HCT116 (cell line): ENCODE results near the gene PPIC.

Experiments used
- EZH2 ChIP-seq: fragments of 200-600 bp; sonication (generic); IDR thresholded peaks from 2 replicates; pipeline ENCODE4 v1.6.1; 2017; ENCODE audit warnings: antibody characterized with exemption, mixed run types
- POLR2A ChIP-seq: IDR thresholded peaks from 2 replicates; pipeline ENCODE4 v1.7.0; 2011; ENCODE audit warnings: borderline replicate concordance; ENCODE audit not compliant: insufficient read depth, insufficient read length; ENCODE audit errors: extremely low read depth
- POLR2AphosphoS5 ChIP-seq: IDR thresholded peaks from 2 replicates; pipeline ENCODE4 v1.6.1; 2011; ENCODE audit warnings: mild to moderate bottlenecking, low read depth, low read length, moderate library complexity
- RAD21 ChIP-seq: IDR thresholded peaks from 2 replicates; pipeline ENCODE4 v1.6.1; 2012; ENCODE audit warnings: low read depth, mild to moderate bottlenecking
- SIN3A ChIP-seq: IDR thresholded peaks from 2 replicates; pipeline ENCODE4 v1.6.1; 2012; ENCODE audit warnings: low read depth
- YY1 ChIP-seq: IDR thresholded peaks from 2 replicates; pipeline ENCODE4 v1.6.1; 2011; ENCODE audit warnings: low read length, low read depth, moderate library complexity, mild to moderate bottlenecking; ENCODE audit not compliant: insufficient replicate concordance; ENCODE audit errors: extremely low read depth
- ZFX ChIP-seq: fragments of 450-650 bp; IDR thresholded peaks from 2 replicates; pipeline ENCODE4 v1.6.1; 2017
- TF ChIP-seq, protein P1 (sequence below): IDR thresholded peaks from 2 replicates; pipeline ENCODE4 v1.6.1; 2011; ENCODE audit warnings: mild to moderate bottlenecking, low read length, moderate library complexity; ENCODE audit not compliant: insufficient replicate concordance; ENCODE audit errors: extremely low read depth
- TF ChIP-seq, protein P2 (sequence below), 3 experiments: fragments of 200-600 bp in 1 of 3; sonication (generic) in 1 of 3; IDR thresholded peaks in 2 of 3; conservative IDR thresholded peaks in 1 of 3; 2 replicates each; pipeline ENCODE4 v1.5.1; 2012 to 2017; ENCODE audit warnings: low read depth in 2 of 3, low read length in 2 of 3, antibody characterized with exemption in 1 of 3, borderline replicate concordance in 1 of 3, control low read depth in 1 of 3, mild to moderate bottlenecking in 1 of 3, mixed read lengths in 1 of 3, mixed run types in 1 of 3, moderate library complexity in 1 of 3; ENCODE audit not compliant: insufficient read depth in 1 of 3
- TF ChIP-seq, protein P3 (sequence below): IDR thresholded peaks from 2 replicates; pipeline ENCODE4 v1.6.1; 2012

GRCh38 chr5:123039673-123040072 lies 3.1 kb upstream of the PPIC start:
- TF ChIP-seq ZFX (no peak), POLR2AphosphoS5 (no peak), YY1 (no peak), SIN3A (no peak), RAD21 (no peak), EZH2 (no peak), POLR2A (no peak)
- TF ChIP-seq, protein P1, sequence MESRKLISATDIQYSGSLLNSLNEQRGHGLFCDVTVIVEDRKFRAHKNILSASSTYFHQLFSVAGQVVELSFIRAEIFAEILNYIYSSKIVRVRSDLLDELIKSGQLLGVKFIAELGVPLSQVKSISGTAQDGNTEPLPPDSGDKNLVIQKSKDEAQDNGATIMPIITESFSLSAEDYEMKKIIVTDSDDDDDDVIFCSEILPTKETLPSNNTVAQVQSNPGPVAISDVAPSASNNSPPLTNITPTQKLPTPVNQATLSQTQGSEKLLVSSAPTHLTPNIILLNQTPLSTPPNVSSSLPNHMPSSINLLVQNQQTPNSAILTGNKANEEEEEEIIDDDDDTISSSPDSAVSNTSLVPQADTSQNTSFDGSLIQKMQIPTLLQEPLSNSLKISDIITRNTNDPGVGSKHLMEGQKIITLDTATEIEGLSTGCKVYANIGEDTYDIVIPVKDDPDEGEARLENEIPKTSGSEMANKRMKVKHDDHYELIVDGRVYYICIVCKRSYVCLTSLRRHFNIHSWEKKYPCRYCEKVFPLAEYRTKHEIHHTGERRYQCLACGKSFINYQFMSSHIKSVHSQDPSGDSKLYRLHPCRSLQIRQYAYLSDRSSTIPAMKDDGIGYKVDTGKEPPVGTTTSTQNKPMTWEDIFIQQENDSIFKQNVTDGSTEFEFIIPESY = no peak
- TF ChIP-seq, protein P2, sequence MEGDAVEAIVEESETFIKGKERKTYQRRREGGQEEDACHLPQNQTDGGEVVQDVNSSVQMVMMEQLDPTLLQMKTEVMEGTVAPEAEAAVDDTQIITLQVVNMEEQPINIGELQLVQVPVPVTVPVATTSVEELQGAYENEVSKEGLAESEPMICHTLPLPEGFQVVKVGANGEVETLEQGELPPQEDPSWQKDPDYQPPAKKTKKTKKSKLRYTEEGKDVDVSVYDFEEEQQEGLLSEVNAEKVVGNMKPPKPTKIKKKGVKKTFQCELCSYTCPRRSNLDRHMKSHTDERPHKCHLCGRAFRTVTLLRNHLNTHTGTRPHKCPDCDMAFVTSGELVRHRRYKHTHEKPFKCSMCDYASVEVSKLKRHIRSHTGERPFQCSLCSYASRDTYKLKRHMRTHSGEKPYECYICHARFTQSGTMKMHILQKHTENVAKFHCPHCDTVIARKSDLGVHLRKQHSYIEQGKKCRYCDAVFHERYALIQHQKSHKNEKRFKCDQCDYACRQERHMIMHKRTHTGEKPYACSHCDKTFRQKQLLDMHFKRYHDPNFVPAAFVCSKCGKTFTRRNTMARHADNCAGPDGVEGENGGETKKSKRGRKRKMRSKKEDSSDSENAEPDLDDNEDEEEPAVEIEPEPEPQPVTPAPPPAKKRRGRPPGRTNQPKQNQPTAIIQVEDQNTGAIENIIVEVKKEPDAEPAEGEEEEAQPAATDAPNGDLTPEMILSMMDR (IDR thresholded peaks at IDR 0.05 in 2 of 3, conservative IDR thresholded peaks at IDR 0.05 in 1 of 3; ENCODE audit: borderline replicate concordance in 1 of 3, insufficient read depth in 1 of 3, low read depth in 2 of 3, low read length in 2 of 3) = no peak
- TF ChIP-seq, protein P3, sequence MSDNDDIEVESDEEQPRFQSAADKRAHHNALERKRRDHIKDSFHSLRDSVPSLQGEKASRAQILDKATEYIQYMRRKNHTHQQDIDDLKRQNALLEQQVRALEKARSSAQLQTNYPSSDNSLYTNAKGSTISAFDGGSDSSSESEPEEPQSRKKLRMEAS = no peak
